HG03520 (cell line): ENCODE measurements around the gene SAFB.
"Not testable (repeated sequence)": the region's sequence is repeated elsewhere in the genome, so short reads cannot be mapped to it uniquely, and the experiment has no call there.

Source experiments
- ATAC-seq: cut with Tn5 transposase; IDR thresholded peaks from one replicate; pipeline ENCODE4 v1.9.1; 2021; ENCODE audit warnings: mild to moderate bottlenecking, moderate library complexity; ENCODE audit not compliant: unreplicated experiment

SAFB gene

DNA sequence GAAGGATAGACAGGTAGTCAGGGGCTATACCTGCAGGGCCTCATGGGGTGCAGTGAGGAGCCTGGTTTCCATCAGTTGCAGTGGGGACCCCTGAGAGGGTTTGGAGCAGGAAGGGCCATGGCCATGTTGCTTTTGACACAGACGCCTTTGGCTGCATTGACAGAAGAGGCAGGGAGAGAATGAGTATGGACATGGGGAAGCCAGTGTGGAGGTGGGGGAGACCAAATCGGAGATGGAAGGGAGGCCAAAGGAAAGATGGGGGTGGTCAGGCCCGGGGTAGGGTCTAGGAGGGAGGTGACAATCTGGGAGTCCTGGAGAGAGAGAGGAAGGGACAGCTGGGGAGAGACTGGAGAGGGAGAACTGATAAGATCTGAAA, 59.2 kb downstream of the SAFB start:
- no peak for ATAC-seq

DNA sequence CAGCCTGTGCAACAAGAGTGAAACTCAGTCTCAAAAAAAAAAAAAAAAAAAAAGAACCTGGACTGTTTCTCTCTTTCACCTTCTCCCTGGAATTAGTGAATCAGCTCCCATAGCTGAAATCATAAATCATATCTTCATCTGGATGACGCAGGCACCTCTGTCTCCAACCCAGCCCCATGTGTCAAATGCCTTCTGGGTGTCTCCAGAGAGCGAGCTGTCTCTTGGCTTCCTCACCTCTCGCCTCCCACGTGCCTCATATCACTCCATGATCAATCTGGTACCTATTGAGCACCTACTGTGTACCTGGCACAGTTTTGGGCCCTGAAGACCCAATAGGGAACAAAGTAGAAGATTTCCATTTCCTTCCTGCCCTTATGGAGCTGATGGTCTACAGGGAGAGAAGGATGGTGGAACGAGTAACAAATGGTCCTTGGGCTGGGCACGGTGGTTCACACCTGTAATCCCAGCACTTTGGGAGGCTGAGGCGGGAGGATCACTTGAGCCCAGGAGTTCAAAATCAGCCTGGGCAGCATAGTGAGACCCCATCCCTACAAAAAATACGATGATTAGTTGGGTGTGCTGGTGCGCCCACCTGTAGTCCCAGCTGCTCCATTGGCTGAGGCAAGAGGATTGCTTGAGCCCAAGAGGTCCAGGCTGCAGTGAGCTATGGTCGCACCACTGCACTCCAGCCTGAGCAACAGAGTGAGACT, 60.4 kb downstream of the SAFB start:
- ATAC-seq: no peak

DNA sequence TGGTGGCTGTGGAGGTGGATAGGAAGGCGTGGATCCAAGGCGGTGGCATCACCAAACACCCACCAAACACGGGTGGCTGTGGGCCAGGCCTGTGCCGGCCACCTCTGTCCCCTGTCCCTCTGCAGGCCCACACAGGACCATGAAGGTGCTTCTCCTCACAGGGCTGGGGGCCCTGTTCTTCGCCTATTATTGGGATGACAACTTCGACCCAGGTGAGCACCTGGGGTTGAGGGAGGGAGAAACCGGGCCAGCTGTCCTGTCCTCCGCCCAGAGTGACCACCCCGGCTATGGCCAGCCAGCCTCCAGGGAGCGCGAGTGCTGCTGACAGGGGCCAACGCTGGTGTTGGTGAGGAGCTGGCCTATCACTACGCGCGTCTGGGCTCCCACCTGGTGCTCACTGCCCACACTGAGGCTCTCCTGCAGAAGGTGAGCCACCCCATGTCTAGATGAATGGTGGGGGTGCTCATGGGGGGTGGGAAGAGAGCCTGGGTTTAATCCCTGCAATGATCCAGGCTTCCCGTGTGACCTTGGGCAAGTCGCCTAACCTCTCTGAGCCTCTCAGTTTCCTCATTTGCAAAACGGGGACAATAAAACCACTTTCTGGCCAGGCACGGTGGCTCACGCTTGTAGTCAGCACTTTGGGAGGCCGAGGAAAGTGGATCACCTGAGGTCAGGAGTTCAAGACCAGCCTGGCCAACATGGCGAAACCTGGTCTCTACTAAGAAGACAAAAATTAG, 62.0 kb downstream of the SAFB start:
- ATAC-seq: no peak

DNA sequence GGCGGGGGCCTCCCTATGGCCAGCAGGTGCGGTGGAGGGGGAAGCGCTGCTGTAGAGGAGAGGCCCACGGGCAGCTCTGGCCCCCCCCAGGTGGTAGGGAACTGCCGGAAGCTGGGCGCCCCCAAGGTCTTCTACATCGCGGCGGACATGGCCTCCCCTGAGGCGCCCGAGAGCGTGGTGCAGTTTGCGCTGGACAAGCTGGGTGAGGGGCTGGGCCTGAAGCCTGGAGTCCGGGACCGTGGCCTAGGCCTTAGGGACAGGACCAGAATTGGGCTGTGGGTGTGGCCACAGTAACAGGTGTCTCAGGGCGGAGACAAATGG, 63.4 kb downstream of the SAFB start:
- no peak for ATAC-seq

DNA sequence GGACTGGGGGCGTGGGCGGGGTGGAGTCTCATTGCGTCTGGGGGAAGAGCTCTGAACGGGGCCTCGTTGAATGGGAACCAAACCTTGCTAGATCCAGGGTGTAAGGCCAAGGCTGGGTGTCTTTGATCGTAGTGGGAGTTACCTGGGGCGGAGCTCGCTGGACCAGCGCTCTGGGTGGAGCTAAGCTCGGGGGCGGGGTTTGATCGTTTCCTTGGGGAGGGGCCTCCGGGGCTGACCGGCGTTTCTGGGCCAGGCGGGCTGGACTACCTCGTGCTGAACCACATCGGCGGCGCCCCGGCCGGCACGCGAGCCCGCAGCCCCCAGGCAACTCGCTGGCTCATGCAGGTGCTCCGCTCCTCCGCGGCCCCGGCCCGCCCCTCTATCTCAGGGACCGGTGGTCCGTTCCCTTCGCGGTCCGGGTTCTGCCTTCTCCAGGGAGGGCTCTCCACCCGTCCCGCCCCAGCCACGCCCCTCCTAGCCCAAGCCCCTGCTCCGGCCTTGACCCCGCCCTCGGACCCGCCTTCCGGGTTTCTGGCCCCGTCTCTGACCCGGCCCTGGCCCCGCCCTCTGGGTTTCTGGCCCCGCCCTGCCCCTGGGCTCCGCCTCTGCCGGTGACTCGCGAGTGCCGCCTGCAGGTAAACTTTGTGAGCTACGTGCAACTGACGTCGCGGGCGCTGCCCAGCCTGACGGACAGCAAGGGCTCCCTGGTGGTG, 63.9 kb downstream of the SAFB start:
- peak; percentile 39 for ATAC-seq

DNA sequence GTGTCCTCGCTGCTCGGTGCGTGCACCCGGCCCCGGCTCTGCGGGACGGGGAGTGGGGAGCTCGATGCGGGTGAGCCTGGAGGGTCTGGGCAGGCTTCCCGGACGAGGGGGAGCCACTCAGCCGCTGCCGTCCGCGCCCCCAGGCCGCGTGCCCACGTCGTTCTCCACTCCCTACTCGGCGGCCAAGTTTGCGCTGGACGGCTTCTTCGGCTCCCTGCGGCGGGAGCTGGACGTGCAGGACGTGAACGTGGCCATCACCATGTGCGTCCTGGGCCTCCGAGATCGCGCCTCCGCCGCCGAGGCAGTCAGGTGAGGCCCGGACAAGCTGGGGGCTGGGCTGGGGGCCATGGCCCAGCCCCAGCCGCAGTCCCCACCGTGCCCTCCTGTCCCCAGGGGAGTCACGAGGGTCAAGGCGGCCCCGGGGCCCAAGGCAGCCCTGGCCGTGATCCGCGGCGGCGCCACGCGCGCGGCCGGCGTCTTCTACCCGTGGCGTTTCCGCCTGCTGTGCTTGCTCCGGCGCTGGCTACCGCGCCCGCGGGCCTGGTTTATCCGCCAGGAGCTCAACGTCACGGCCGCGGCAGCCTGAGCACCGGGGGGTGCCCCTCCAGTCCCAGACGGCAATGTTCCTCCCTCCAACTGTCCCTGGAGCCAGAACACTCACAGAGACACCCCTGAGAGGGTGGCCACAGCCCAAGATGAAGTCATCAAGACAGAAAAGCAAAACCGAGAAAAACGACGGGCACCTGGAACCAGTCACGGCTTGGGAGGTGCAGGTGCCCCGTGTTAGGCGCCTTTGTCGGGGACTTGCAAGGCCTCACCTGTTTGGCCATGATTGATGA, 64.7 kb downstream of the SAFB start:
- no peak for ATAC-seq

DNA sequence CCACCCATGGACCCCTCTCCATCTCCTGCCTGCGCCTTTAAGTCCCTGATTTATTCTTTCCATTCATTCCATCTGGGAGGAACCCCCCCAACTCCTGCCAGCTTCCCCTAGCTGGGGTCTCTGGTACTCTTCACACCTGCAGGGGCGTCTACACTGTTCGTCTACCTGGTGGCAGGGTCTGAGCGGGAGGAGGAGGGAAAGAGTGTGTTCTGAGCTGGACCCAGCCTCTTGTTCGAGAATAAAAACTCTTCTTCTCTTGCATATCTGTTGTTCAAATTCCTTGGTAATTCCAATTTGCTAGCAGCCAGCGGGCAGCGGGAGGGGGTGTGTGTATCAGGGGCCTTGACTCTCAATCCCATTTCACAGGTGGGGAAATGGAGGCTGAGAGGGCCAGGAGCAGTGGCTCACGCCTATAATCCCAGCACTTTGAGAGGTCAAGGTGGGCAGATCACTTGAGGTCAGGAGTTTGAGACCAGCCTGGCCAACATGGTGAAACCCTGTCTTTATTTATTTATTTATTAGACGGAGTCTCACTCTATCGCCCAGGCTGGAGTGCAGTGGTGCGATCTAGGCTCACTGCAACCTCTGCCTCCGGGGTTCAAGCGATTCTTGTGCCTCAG, 65.5 kb downstream of the SAFB start:
- ATAC-seq: not testable (repeated sequence)

DNA sequence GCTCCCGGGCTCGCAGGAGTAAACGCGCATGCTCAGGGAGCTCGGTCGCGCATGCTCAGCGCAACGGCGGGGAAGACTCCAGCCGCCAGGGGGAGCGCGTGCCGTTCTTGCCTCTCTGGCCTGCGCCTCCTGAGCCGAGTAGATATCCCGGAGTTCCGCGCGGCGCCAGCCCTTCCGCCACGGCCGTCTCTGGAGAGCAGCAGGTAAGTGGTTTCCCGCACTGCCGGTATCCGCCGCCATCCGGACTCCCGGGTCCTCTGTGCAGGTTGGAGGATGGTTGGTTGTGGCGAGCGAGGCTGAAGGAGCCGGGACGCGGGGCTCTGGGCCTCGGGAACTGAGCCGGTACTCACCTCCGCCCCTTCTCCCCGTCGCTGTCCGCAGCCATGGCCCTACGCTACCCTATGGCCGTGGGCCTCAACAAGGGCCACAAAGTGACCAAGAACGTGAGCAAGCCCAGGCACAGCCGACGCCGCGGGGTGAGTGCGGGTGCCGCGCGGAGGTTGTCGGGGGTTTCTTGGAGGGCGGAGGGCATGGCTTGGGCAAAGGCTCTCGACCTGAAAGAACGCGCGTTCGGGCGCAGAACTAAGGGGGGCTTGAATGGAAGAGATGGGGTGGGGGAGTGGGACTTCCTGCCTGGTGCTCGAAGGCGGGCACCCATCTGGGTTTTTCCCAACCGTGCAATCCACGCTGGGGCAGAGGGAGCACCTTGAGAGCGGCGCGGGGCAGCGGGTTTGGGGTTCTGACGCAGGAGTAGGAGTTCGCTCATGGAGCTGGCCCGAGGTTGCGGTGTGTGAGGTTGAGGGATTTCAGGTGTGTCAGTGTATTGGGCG, 67.5 kb downstream of the SAFB start, which contains the start of gene RPL36:
Gene RPL36, plus strand, starts transcription at position 171 of the 830 bp plus-strand sequence. Its CDS starts 213 bp downstream, at position 384.
- peak; percentile 43 for ATAC-seq

DNA sequence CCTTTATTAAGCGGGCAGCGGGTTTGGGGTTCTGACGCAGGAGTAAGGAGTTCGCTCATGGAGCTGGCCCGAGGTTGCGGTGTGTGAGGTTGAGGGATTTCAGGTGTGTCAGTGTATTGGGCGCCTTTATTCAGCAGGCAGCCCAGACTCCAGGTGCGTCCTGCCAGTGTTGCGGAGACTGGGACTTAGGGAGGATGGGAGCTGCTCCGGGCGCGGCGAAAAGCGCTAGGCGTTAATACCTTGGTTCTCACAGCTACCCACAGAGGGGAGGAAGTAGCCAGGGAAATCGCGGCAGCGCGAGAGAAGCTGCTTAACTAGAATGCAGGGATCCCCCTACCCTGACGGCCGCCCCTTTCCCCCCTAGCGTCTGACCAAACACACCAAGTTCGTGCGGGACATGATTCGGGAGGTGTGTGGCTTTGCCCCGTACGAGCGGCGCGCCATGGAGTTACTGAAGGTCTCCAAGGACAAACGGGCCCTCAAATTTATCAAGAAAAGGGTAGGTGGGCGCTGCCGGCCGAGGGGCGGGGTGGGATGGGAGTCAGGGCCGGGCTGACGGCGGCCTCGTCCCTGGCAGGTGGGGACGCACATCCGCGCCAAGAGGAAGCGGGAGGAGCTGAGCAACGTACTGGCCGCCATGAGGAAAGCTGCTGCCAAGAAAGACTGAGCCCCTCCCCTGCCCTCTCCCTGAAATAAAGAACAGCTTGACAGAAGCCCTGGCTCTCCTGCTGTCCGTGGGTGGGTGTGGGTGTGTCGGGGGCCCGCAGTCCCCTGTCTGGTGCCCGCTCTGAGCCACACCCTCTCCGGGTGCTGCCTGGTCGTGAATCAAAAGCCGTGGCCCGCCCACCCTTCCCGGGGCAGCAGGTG, 68.3 kb downstream of the SAFB start:
- no peak for ATAC-seq

DNA sequence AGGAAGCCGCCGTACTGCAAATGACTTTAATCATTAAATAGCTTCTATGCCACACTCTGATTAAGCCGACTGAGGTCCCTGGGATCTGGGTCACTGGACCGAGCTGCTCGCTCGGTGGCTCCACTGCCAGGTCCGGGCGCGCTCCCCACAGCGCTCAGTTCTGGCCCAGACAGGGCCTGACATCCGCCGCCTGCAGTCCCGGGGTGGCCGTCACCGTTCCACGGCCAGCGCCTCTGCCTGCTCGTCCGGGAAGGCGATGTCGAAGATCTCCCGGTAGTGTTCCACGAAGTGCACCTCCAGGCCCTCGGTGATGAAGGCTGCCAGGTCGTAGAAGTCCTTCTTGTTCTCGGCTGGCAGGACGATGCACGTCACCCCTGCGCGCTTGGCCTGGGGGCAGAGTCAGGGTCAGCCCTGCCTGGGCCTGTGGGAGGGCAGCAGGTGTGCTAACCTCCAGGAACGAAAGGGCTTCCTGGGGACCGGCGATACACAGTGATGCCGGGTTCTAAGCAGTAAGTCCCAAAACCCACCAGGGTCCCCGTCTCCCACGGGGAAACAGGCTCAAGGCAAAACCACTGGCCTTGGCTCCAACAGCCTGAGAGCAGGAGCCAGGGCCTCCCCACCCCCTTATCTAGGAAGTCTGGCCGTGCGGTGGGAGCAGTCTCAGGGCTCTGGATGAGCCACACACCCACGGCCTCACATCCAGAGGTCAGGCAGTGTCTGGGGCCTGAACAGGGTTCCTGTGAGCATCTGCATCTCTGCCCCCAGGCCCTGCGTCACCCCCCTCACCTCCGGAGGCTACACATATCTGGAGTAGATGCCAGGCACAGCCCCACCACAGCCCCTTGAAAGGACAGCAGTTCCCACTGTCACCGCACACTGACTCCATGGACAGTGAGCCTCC, 69.2 kb downstream of the SAFB start:
- no peak for ATAC-seq

DNA sequence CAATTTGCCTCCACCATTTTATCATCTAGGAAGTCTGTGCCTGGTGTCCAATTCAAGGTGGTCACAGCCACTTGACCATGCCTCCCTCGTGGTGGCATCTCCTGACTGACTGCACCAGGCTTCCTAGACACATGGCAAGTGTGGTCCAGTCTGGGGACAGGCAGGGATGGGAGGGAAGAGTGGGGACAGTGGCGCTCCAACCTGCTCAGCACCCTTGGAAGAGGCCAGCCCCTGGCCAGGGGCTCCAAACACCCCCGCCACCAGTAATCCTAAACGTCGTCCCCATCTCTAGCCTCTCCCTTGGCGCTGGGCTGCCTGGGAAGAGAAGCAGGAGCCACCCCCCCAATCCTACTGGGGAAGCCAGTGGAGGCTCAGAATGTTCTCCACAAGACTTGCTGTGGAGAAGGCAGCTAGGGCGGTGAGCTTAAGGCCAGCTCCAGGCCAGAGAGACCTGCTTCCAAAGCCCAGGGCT, 69.9 kb downstream of the SAFB start:
- ATAC-seq: no peak

DNA sequence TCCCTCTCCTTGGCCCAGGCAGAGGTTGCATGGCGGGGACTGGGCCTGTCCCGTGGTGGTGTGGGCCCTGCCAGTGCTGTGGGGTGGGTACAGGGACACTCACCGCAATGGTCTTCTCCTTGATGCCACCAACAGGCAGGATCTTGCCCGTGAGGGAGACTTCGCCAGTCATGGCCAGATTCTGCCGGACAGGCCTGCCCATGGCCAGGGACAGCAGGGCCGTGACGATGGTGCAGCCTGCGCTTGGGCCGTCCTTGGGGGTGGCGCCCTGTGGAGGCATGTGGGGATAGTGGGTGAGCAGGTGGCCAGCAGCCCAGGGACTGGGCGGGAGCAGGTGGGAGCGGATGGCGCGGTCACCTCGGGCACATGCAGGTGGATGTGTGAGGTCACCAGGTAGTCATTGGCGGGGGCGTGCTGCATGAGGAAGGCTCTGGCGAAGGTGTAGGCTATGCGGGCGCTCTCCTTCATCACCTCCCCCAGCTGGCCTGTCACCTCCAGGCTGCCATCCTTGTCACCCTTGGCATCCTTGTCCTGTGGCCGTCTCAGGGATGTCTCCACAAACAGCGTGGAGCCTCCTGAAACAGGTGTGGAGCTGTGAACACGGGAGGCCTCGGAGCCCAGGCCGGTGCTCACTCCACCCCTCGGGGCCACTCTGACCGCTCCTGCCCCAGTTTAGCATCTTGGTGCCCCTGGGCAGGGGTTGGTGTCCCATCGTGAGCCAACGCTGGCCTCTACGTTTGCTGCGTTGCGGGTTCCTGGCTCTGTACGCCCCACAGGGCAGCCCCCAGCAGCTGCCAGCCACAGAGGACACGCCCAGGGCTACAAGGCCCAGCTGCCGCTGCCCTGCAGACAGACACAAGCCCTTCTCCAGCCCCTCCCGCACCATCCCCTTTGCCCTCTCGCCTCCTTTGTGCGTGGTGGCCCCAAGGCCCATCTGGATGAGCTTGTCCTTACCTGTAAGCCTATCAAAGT, 70.6 kb downstream of the SAFB start:
- no peak for ATAC-seq

DNA sequence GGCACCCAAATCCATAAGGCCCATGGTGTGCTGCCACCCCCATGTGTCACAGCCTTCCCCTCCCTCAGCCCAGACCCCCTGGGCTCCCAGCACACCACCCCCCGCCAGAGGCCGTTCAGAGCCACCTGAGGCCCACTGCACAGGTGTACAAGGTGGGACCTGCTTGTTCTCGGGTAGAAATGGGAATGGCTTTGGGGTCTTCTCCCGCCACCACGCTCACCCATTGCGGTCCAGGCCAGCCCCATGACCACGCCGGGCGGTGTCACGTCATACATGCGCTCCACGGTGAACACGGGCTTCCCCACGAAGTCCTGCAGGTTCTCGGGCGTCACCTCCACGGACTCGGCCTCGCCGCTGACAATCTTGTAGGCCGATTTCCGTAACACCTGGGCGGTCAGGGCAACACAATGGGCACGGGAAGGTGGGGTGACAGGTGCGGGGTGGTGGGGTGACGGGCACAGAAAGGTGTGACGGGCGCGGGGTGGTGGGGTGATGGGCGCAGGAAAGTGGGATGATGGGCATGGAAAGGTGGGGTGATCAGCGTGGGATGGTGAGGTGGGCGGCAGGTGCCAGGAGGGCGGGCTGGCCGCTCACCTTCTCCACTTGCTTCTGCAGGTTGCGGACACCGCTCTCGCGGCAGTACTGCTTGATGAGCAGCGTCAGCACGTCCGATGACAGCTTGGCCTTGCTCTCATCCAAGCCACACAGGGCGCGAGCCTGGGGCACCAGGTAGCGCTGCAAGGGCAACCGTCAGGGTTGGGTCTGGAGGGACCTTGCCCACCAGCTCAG, 71.5 kb downstream of the SAFB start:
- ATAC-seq: no peak

DNA sequence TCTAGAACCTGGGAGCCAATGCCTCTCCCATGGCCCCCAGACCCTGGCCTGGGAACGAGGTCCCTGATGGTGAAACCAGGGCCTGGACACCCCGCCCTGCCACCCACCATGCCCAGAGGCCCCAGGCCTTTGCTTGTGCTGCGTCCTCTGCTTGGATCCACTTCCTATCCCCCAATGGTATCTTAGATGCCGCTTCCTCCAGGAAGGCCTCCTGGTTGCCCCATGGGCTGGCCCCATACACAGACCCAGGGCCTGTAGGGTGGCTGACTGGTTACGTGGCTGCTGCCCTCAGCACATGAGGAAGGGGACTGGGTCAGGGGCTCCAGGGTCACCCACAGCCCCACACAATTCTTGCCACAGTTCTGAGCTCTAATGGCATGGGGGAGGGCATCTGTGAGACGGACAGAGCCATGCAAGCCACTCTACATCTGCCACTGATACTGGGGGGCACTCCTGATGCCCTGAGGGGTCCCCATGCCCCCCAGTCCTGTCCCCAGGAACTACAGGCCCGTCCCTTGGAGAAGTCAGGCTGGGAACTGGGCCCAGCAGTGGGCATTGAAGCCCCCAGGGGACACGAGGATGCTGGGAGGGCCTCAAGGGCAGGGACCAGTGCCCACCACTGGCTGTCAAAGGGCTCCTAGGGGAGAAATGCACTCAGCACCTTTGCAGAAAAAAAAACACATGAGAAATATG, 72.2 kb downstream of the SAFB start:
- ATAC-seq: no peak

DNA sequence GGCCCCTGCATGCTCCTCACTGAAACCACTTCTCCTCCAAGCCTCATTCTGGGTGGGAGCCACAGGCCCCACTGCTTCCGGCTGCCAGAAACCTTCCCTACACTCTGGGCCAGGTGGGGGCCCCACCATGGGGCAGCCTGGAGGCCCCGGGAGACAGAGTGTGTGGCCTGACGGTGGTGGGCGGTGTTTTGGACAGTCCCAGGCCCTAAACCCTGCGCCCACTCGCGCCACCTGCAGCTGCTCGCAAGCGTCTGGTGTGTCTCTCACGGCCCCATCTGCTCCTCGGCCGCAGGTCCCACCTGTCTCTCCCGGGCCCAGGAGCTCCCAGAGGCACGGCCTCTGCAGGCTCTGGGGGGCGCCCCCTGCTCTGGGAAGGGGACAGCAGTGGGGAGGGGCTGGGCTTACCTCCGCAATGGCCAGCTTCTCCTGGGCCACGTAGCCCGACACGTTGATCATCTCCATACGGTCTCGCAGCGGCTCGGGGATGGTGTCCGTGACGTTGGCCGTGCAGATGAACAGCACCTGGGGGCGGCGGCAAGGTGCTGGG, 72.8 kb downstream of the SAFB start:
- no peak for ATAC-seq
